Stromal cell of bone marrow (primary cell): ENCODE results near the gene CHAC1.
"Not testable (repeated sequence)": the region's sequence is repeated elsewhere in the genome, so short reads cannot be mapped to it uniquely, and the experiment has no call there.

ENCODE experiments used
- DNase-seq: peaks from one replicate; pipeline ENCODE4 v3.0.0-alpha.2; 2012; ENCODE audit warnings: low read depth

CHAC1 gene

GRCh38 chr15:40937762-40938535 lies 15.3 kb upstream of the CHAC1 start:
- no peak for DNase-seq

- DNase-seq = no peak
Measured at GRCh38 chr15:40938536-40938870, 14.8 kb upstream of the CHAC1 start.

- no peak for DNase-seq
Measured at GRCh38 chr15:40940296-40940801, 12.9 kb upstream of the CHAC1 start.

GRCh38 chr15:40941068-40941527 lies 12.2 kb upstream of the CHAC1 start:
- DNase-seq = no peak

- DNase-seq = peak; percentile 48
Measured at GRCh38 chr15:40941528-40942336, 11.5 kb upstream of the CHAC1 start.

- no peak for DNase-seq
Measured at GRCh38 chr15:40942337-40942854, 10.9 kb upstream of the CHAC1 start.

- DNase-seq = no peak
Measured at GRCh38 chr15:40942878-40943277, 10.4 kb upstream of the CHAC1 start.

- no peak for DNase-seq
Measured at GRCh38 chr15:40943764-40944365, 9.4 kb upstream of the CHAC1 start.

- no peak for DNase-seq
Measured at GRCh38 chr15:40944510-40945296, 8.6 kb upstream of the CHAC1 start.

- no peak for DNase-seq
Measured at GRCh38 chr15:40948706-40949473, 4.4 kb upstream of the CHAC1 start.

GRCh38 chr15:40949756-40950207 lies 3.5 kb upstream of the CHAC1 start:
- DNase-seq = no peak

GRCh38 chr15:40951764-40952163 lies 1.5 kb upstream of the CHAC1 start:
- DNase-seq = no peak

GRCh38 chr15:40952301-40952900 lies 870 bp upstream of the CHAC1 start:
- DNase-seq = no peak

- DNase-seq = no peak
Measured at GRCh38 chr15:40953713-40954074, 423 bp downstream of the CHAC1 start.

GRCh38 chr15:40954158-40954848 lies 1.0 kb downstream of the CHAC1 start:
- not testable (repeated sequence) for DNase-seq

GRCh38 chr15:40955141-40955903 lies 2.1 kb downstream of the CHAC1 start:
- no peak for DNase-seq

GRCh38 chr15:40955930-40956540 lies 2.8 kb downstream of the CHAC1 start:
- DNase-seq = no peak

- no peak for DNase-seq
Measured at GRCh38 chr15:40956541-40956982, 3.3 kb downstream of the CHAC1 start.
